GM21723 (cell line): ENCODE data around the gene CTXN1.
"Not testable (repeated sequence)": the region's sequence is repeated elsewhere in the genome, so short reads cannot be mapped to it uniquely, and the experiment has no call there.

Experiments
- ATAC-seq: cut with Tn5 transposase; IDR thresholded peaks from one replicate; pipeline ENCODE4 v1.9.1; 2021; ENCODE audit warnings: mild to moderate bottlenecking, moderate library complexity; ENCODE audit not compliant: unreplicated experiment

CTXN1 gene

DNA sequence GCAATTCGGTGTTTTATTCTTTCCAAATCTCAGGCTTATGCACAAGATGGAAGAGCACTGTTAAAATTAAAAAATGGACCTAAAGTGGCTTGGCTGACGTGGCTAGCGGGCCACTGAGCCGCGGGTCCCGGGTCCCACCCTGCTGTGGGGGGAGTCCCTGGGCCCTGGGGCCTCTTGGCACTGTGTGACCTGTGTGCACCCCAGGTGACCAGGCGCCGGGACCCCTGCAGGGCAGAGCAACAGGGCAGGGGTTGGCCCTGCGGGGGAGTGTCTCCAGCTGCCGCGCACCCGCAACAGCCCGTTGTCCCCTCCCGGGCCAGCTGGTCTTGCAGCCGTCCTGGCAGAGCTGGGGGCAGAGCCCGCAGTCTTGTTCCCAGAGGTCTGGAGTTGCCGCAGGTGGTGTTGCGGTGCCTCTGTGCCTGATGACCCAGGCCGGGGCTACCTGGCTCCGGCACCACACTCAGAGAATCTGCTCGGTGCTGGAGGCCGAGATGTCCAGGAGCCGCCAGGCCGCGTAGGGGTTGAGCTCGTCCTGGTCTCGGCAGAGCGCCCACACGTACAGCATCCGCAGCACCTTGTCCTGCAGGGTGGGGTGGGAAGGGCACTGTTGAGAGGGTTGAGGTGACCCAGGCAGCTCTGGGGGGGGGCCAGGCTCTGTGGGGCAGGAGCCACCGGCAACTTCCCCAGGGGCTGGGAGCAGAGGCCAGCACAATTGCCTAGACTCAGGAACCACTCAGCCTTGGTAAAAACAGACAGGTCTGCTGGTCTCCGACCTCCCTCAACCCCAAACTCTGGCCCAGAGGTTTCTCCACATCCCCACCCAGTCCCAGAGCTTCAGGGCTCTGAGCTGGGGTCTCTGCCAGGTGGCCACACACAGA lies 1.0 kb upstream of the CTXN1 start:
- no peak for ATAC-seq

DNA sequence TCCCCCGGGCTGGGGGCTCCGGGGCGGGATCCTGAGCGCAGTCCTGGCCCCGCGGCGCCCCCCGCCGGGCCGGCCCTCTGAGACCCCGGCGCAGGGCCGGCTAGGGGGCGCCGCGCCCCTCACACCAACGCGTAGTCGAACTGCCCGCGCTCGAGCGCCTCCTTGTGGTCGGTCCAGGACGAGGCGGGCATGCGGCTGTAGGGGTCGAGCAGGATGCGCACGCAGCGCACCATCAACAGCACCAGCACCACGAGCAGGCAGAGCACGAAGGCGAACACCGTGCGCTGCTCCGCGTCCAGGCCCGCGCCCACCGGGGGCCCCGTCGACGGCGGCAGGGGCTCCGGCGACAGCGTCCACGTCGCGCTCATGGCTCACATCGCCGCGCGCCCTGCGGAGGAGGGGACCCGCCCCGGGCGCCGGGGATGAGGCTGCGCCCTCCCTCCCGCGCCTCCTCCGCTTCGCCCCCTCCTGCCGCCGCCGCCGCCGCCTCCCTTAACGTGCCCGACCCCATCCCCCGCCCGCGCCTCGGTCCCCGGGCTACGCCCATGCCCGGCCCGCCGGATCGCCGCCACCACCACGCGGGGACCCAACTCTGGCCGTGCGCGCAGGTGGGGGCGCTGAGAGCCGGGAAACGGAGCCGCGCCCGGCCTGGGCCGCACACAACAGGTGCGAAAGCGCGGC lies 624 bp downstream of the CTXN1 start:
- no peak for ATAC-seq

DNA sequence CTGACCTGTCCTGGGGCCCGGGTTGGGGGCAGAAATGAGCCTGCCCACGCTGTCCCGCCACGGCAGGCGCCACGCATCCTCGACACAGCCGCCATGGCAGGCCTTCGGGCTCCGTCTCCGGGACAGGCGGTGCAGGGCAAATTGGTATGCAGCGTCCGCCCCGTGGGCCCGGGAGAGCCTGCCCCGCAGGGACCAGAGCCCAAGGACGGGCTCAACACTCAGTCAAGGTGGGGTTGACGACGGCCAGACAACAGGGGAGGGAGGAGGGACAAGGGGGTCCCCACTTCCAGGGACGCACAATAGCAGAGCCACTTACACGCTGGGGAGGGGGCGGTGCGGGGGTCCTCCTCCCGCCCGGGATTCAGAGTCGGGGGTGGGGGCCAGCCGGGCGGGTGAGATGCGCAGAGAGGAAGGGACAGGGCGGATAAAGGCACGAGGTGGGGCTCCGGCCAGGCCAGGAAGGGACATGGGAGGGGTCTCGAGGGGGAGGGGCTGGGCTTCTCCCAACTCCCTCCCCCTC lies 1.2 kb downstream of the CTXN1 start:
- ATAC-seq = no peak

DNA sequence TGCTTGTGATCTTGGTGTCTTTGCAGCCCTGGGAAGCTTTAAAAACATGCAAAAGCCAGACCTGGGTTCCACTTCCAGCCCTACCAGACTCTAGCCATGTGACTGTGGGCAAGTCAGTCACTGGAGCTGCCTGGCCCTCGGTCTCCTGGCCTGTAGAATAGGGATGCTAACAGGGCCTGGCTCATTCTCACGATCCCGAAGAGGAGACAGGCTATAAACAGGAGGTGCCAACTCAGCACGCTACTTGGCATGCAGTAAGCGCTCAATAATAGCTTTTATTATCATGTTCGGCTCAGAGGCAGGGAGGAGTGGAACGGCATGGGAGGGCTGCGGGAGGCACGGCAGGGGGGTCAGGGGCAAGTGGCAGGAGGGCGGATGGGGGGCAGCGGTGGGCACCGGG lies 1.7 kb downstream of the CTXN1 start:
- no peak for ATAC-seq

DNA sequence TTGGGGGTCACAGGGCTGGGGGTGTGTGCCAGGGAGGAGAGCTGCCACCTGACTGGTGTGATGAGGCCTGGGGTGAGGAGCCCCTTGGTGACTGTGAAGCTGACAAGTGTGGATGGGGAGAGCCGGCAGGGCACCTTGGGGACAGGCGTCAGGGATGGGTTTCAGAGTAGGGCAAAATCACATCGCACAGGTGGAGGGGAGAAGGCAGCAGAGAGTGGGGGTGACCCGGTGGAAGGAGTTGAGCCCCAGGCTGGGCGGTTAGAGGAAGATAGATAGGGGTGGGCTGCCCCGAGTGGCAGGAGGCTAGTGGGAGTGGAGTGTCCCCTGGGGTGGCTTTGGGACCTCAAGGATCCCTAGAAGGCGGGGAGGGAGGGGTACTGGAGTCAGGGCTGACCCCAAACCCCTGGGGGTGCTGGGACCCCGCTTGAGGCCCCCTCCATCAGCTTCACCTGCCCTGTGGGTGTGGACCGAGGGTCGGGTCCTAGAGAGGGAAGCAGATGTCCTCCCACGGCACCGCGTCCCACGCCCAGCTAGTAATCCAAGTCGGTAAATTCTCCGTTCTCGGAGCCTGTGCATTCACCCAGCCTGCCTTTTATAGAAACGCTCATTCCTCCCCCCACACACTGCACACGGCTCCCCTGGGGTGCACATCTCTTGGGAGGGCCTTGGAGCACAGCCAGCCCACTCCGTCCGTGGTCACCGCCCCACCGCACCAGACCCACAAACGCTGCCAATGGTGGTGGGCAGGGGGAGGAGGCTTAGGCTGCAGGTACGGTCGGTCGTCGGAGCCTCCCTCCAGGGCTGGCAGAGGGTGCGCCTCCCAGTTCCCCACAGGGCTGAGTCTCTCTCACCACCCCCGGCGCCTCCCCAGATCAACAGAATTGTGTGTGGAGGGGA lies 2.4 kb downstream of the CTXN1 start:
- no peak for ATAC-seq

DNA sequence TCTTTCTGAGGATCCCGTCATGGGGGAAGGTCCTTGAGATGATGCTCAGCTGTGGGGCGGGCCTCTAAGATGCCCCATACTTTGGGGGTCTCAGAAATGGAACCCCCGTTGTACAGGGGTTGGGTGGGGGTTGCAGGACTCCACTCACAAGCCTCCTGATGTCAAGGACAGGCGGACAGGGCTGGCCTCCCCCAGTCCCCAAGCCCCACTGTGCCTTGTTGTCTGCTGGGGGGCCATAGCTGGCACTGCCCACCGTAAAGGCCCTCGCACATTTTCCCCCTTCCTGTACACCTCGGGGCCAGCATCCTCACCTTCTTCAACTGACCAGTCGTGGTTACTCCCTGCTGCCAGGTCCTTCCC lies 3.1 kb downstream of the CTXN1 start:
- no peak for ATAC-seq

DNA sequence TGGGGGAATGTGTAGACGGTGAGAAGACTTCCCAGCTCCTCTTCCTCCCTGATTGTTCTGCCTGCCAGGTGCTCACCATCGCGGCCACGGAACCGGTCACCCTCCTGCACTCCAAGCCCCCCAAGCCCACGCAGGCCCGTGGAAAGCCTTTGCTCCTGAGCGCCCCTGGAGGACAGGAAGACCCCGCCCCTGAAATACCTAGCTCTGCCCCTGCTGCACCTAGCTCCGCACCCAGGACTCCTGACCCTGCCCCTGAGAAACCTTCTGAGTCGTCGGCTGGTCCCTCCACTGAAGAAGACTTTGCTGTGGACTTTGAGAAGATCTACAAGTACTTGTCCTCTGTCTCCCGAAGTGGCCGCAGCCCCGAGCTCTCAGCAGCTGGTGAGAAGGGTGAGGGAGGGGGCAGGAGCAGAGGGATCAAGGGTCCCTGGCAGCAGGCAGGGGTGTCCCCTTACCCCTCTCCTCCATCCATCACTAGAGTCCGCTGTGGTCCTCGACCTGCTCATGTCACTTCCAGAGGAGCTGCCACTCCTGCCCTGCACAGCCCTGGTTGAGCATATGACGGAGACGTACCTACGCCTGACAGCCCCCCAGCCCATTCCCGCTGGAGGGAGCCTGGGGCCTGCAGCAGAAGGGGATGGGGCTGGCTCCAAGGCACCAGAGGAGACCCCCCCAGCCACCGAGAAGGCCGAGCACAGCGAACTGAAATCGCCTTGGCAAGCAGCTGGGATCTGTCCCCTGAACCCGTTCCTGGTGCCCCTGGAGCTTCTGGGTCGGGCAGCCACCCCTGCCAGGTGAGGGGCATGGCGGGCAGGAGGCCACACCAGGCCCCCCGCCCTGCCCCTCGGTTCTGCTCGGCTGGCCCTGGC lies 3.7 kb downstream of the CTXN1 start:
- ATAC-seq = no peak

DNA sequence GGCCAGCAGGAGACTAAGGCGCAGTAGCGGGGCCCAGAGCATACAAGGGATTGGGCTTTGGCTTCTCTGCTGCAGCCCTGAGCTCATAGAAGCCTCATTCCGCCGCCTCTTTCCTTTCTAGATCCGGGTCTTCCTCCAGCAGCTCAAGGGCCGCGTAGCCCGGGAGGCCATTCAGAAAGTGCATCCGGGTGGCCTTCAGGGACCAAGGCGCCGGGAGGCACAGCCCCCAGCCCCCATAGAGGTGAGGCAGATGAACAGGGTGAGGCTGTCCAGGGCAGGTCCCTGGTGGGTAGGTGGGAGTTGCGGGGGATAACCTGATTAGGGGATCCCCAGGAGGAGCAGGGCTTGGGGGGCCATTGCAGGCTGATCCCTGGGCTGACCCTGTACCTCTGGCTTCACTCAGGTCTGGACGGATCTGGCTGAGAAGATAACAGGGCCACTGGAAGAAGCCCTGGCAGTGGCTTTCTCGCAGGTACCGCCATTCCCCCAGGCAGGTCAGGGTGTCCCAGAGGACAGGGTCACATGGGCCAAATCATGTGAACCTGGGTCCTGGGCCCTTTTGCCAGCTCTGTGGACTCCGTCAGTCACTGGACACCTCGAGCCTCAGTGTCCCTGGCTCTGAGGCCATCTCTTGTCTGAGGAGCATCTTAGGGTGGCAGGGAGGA lies 4.5 kb downstream of the CTXN1 start:
- ATAC-seq = no peak

DNA sequence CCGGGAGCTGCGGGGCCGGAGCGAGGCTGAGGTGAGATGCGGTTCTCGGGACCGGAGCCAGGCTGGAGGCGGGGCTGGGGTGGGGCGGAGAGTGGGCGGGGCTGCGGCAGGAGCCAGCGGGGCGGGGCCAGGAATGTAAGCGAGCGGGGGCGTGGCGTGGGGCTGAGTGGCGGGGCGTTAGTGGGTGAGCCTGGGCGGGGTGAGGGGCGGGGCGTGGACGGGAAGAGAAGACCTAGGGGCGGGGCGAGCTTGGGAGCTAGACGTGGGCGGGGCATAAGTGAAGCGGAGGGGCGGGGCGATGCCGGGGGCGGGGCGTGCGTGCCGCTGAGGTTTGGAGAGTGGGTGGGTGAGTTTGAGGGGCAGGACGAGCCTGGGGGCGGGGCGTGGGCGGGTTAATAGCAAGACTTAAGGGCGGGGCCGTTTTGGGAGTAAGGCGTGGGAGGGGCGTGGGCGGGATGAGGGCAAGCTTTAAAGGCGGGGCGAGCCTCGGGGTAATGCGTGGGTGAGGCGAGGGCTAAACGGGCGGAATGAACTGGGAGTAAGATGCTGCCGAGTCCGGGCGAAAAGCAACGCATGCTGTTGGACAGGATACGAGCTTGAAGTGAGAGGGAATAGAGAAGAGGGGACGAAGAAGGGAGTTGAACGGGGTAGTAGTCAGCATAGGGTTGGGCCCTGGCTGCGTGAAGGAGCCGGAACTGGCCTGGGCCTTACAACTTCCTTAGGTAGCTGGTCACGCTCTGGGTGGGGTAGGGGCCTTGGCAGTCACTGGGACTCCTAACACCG lies 5.2 kb downstream of the CTXN1 start:
- ATAC-seq = peak; percentile 38

DNA sequence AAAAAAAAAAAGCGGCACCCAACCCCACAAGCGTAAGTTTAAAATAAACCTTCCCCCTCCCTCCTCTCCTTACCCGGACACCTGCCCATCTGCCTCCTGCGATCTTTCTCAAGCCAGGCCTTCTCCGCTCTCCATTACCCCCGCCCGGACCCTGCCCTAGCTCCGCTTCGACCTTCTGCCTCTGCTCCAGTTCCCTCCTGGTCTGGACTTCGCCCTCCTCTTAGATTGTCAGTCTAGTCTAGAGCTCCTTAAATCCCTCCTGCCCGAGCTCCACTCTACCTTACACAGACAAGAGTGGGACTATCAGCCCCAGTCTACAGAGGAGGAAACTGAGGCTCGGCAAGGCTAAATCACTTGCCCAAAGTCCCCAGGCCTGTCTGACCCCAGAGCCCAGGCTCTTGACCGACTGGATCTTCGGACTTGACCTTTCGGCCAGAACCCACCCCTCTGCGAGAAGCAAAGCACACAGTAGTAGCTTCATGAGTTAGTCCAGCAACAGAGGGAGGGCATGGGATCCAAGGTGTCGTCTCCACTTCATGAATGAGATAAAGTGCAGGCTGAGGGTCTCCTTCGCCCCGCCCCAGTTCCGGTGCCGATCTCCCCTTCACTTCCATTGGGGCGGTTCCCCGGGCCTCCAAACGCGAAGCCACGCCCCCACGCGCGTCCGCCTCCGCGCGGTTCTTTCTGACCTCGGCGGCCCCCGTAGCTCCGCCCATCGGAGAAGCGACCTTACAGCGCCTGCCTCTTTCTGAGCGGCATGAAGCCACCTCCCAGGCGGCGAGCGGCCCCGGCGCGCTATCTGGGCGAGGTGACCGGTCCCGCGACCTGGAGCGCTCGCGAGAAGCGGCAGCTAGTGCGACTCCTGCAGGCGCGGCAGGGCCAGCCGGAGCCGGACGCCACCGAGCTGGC lies 6.1 kb downstream of the CTXN1 start, which contains the start of gene SNAPC2:
Gene SNAPC2 (plus strand): TSS at position 729 of the 909 bp plus-strand sequence. CDS start 29 bp downstream, at position 758.
- ATAC-seq = peak; percentile 55

DNA sequence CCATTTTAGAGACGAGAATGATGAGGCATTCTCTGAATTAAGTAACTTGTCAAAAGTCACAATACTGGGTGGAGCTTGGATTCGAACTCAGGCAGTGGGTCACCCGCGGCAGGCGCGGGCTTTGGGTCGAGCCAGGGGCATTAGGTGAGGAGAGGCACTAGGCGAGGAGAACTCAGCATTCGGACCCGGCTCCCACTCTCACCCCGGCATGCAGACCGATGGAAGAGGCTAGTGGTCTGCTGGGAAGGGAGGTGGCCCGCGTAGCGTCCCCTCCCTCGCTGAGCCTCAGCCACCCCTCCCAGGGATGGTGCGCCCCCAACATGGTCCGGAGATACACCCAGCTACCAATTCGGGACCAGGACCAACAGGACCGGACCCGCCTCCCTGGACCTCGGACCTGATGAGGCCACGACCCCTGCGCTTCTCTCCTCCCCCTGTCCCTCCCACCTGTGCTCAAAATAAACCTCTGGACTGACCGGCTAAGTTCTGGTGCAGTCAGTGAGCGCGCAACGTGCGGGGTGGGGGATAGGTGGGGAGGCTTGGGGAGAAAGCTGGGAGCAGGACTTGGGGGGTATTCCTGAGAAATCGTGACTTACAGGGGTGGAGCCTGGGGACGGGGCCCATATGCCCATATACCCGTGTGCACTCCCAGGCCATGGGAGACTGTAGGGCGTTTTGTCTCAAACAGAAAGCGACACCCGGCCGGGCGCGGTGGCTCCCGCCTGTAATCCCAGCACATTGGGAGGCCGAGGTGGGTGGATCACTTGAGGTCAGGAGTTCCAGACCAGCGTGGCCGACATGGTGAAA lies 7.1 kb downstream of the CTXN1 start:
- ATAC-seq = no peak

DNA sequence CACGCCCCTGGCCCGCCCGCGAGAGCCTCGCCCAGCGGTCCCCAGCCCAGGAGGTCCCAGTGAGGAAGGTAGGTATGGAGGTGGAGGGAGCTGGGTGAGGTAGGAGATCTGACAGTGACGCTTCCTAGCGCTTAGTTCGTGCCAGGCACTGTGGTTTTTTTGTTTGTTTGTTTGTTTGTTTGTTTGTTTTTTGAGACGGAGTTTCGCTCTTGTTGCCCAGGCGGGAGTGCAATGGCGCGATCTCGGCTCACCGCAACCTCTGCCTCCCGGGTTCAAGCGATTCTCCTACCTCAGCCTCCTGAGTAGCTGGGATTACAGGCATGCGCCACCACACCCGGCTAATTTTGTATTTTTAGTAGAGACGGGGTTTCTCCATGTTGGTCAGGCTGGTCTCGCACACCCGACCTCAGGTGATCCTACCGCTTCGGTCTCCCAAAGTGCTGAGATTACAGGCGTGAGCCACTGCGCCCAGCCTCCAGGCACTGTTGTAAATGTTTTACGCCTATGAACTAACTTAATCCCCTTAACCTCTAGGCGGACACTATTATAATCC lies 7.8 kb downstream of the CTXN1 start:
- not testable (repeated sequence) for ATAC-seq

DNA sequence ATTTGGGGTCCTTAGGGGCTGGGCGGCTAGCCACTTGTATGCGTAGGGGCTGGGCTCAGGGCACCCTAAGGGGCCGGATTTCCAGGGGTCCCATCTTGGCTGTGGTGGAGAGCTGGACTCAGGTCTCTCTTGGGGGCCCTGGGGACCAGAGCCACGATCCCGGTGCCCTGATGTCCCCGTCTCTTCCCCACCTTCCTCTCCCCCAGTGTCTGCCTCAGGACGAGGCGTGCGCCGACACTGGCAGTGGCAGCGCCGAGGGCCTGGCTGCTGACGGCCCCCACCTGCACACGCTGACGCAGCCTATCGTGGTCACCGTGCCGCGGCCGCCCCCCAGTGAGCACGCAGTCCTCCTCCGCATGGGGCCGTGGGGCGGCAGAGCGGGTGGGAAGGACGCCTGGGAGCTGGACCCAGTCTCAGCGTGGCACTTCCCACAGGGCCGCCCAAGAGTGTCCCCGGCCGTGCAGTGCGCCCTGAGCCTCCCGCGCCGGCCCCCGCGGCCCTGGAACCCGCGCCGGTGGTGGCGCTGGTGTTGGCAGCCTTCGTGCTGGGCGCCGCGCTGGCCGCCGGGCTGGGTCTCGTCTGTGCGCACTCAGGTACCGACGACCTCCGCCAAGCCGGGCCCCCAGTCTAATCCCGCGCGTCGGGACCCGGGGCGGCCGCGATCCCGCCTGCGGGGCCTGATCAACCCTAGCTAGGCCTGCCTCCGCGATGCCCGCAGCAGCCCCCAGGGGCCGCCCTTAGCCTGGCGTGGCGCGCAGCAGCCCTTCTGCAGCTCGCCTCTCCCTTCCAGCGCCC lies 8.5 kb downstream of the CTXN1 start:
- ATAC-seq = no peak

DNA sequence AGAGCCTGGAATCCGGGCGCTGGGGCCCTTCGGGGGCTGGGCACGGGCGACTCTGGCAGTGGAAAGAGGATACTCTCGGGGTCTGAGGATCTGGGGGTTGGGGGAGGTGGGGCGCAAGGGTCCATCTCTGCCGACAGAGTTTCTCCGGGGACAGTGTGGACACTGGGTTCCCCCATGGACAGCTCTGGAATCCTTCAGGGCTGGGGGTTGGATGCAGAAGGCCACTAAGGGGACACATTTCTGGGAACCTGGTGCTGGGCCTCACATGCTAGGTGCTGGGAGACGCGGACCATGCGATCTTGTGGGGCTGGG lies 9.0 kb downstream of the CTXN1 start:
- no peak for ATAC-seq

DNA sequence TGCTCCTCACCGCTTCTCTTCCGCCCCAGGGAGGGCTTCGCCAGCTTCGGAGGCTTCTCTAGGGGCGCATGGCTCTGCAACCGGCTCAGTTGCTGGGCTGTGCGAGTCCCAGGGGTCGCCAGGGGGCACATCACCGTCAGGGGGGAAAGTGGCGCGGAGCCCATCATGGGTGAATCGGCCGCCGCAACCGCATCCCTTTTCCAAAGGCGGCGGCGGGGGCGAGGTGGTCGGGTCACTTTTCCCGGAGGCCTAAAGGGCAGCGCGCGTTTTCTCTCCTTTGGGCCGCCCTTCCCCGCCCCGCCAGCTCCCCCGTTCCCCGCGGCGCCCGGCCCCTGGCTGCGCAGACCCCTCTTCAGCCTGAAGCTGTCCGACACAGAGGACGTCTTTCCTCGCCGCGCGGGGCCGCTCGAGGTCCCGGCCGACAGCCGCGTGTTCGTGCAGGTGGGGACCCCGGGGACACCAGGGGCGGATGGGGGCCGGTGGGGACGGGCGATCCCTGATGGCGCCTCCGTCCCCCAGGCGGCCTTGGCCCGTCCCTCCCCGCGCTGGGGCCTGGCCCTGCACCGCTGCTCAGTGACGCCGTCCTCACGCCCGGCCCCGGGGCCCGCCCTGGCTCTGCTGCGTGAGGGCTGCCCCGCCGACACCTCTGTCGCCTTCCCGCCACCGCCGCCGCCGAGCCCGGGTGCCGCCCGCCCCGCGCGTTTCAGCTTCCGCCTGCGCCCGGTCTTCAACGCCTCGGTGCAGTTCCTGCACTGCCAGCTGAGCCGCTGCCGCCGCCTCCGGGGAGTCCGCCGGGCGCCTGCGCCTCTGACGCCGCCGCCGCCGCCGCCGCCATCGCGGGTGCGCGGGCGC lies 9.6 kb downstream of the CTXN1 start:
- no peak for ATAC-seq
